Stomach (tissue), 4 donors: ENCODE measurements around the gene MAP1LC3B.

Experiments
- CTCF ChIP-seq, 7 experiments: fragments of 450-650 bp in 4 of 7; fragments of 200-600 bp in 3 of 7; sonication (generic) in 3 of 7; IDR thresholded peaks; one replicate each; pipeline ENCODE4 v1.5.1; 2016 to 2019; ENCODE audit warnings: antibody characterized with exemption in 7 of 7, control low read depth in 2 of 7, mild to moderate bottlenecking in 1 of 7
- POLR2A ChIP-seq, 4 donors: fragments of 450-650 bp; IDR thresholded peaks; one replicate each; pipeline ENCODE4 v1.6.1; 2016; ENCODE audit warnings: antibody characterized with exemption in 4 of 4, control low read depth in 2 of 4, mild to moderate bottlenecking in 1 of 4, moderate library complexity in 1 of 4
- POLR2AphosphoS5 ChIP-seq, 3 donors: sonication (generic); formaldehyde crosslinking; IDR thresholded peaks; one replicate each; pipeline ENCODE4 v1.6.1; 2016; ENCODE audit warnings: antibody characterized with exemption in 3 of 3

GRCh38 chr16:87445486-87445885, 53.4 kb downstream of the MAP1LC3B start:
- TF ChIP-seq CTCF (IDR thresholded peaks at IDR 0.05) (no peak), POLR2A (IDR thresholded peaks at IDR 0.05) (no peak), POLR2AphosphoS5 (IDR thresholded peaks at IDR 0.05) (no peak)
